Measurements from ENCODE around the gene OBP2A.

DNA sequence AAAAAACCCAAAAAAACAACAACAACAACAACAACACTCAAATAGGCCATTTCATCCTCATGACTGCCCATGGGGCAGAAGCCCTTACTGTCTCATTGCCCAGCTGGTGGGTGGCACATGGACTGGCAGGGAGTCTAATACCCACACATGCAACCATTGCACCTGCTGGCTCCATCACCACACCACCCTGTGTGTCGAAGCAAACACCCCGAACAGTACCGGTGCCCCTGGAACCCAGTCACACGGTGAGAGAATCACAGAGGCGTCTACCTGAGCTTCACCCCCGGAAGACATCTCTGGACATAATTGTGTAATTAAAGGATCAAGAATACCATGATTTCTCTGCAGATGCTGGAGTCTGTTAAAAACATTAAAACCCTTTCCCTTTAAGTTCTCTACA lies 22.1 kb downstream of the OBP2A start:
- TF ChIP-seq CTCF (conservative IDR thresholded peaks at IDR 0.05; ENCODE audit: low read length) (no peak), EZH2phosphoT487 (IDR thresholded peaks at IDR 0.05; ENCODE audit: borderline replicate concordance, low read depth, low read length) (no peak)
